ENCODE measurements around the gene TMOD1. TPM values are rescaled to one million over a fixed set of nuclear protein-coding genes. Genes with fewer than 3 reads are reported as not detected.

Gene TMOD1
- total RNA-seq, 1 experiment from 2014 or later, result 1.0 TPM

GRCh38 chr9:97543561-97543960 is 42.1 kb downstream of the TMOD1 start:
- ChIA-PET CTCF (interaction anchor here (0.9 kb wide), 1 partner anchor 42 kb away, joined by 4 read pairs; the partner anchor contains the start of gene TMOD1), POLR2A (no interaction called here)
- Mint-ChIP-seq H3K9me3 (no peaks in the 10 kb centered on the region), H3K27me3 (ENCODE audit: low read depth) (no peaks in the 10 kb centered on the region), H3K4me1 (peaks cover 13% of the 10 kb centered on the region), H3K36me3 (no peaks in the 10 kb centered on the region), H3K27ac (no peak overlapping the region), H3K4me3 (no peak overlapping the region)
- no peak for ATAC-seq
- TF ChIP-seq CREM (CRISPR knock-in tag; IDR thresholded peaks at IDR 0.05) (no peak), NFATC4 (CRISPR knock-in tag; IDR thresholded peaks at IDR 0.05) (no peak), SMAD4 (CRISPR knock-in tag; IDR thresholded peaks at IDR 0.05) (no peak), TEAD1 (CRISPR knock-in tag; IDR thresholded peaks at IDR 0.05) (no peak), RELA (CRISPR knock-in tag; IDR thresholded peaks at IDR 0.05; ENCODE audit: borderline replicate concordance) (no peak), CREB1 (CRISPR knock-in tag; IDR thresholded peaks at IDR 0.05) (no peak), ZNF121 (CRISPR knock-in tag; IDR thresholded peaks at IDR 0.05) (no peak), E2F5 (CRISPR knock-in tag; IDR thresholded peaks at IDR 0.05) (no peak), ZBTB43 (CRISPR knock-in tag; IDR thresholded peaks at IDR 0.05) (no peak), ZNF317 (CRISPR knock-in tag; IDR thresholded peaks at IDR 0.05; ENCODE audit: borderline replicate concordance, low read depth) (no peak), E2F4 (CRISPR knock-in tag; IDR thresholded peaks at IDR 0.05; ENCODE audit: borderline replicate concordance, low read depth) (no peak), EMX1 (CRISPR knock-in tag; IDR thresholded peaks at IDR 0.05) (no peak), ZNF671 (CRISPR knock-in tag; IDR thresholded peaks at IDR 0.05) (no peak), ZNF396 (CRISPR knock-in tag; IDR thresholded peaks at IDR 0.05; ENCODE audit: borderline replicate concordance) (no peak), NFYB (CRISPR knock-in tag; conservative IDR thresholded peaks at IDR 0.05; ENCODE audit: low read depth) (no peak), ZSCAN18 (CRISPR knock-in tag; IDR thresholded peaks at IDR 0.05) (no peak), ATF6 (CRISPR knock-in tag; IDR thresholded peaks at IDR 0.05) (no peak), NR3C1 (CRISPR knock-in tag; conservative IDR thresholded peaks at IDR 0.05; ENCODE audit: low read depth) (no peak), ZBTB21 (CRISPR knock-in tag; IDR thresholded peaks at IDR 0.05; ENCODE audit: borderline replicate concordance) (no peak)
- no peak for DNase-seq (ENCODE audit: low spot score)

- Mint-ChIP-seq H3K4me1 (peaks cover 13% of the 10 kb centered on the region), H3K36me3 (no peaks in the 10 kb centered on the region), H3K4me3 (no peak overlapping the region), H3K27me3 (ENCODE audit: low read depth) (no peaks in the 10 kb centered on the region), H3K27ac (no peak overlapping the region), H3K9me3 (no peaks in the 10 kb centered on the region)
- POLR2A ChIA-PET, result interaction anchor here (0.6 kb wide), 2 partner anchors 27 to 31 kb away, joined by 3 to 6 read pairs; no protein-coding TSS in a partner anchor
- no peak for DNase-seq (ENCODE audit: low spot score)
- CTCF ChIA-PET, result no interaction called here
- ATAC-seq, result no peak
- TF ChIP-seq ZNF232 (CRISPR knock-in tag; IDR thresholded peaks at IDR 0.05), result no peak
- no peak for TF ChIP-seq E2F5 (CRISPR knock-in tag; IDR thresholded peaks at IDR 0.05)
- TF ChIP-seq AR (CRISPR knock-in tag; IDR thresholded peaks at IDR 0.05), result no peak
- TF ChIP-seq TEAD1 (CRISPR knock-in tag; IDR thresholded peaks at IDR 0.05), result no peak
- TF ChIP-seq ZBTB43 (CRISPR knock-in tag; IDR thresholded peaks at IDR 0.05), result no peak
- no peak for TF ChIP-seq PRRX2 (CRISPR knock-in tag; IDR thresholded peaks at IDR 0.05)
- TF ChIP-seq ELF4 (CRISPR knock-in tag; IDR thresholded peaks at IDR 0.05; ENCODE audit: low read depth), result no peak
- TF ChIP-seq TCF7 (CRISPR knock-in tag; IDR thresholded peaks at IDR 0.05; ENCODE audit: low read depth), result no peak
- no peak for TF ChIP-seq SOX15 (CRISPR knock-in tag; IDR thresholded peaks at IDR 0.05)
Measured at GRCh38 chr9:97545486-97545885, 44.0 kb downstream of the TMOD1 start.

All from WTC11 (cell line).